HCT116 (cell line): ENCODE measurements around the gene ACSS1.

Experiments used
- CTCF ChIP-seq, 3 experiments: fragments of 200-600 bp in 1 of 3; sonication (generic) in 1 of 3; IDR thresholded peaks in 2 of 3; conservative IDR thresholded peaks in 1 of 3; 2 replicates each; pipeline ENCODE4 v1.5.1; 2012 to 2017; ENCODE audit warnings: low read depth in 2 of 3, low read length in 2 of 3, antibody characterized with exemption in 1 of 3, borderline replicate concordance in 1 of 3, control low read depth in 1 of 3, mild to moderate bottlenecking in 1 of 3, mixed read lengths in 1 of 3, mixed run types in 1 of 3, moderate library complexity in 1 of 3; ENCODE audit not compliant: insufficient read depth in 1 of 3
- YY1 ChIP-seq: IDR thresholded peaks from 2 replicates; pipeline ENCODE4 v1.6.1; 2011; ENCODE audit warnings: low read length, low read depth, moderate library complexity, mild to moderate bottlenecking; ENCODE audit not compliant: insufficient replicate concordance; ENCODE audit errors: extremely low read depth

- TF ChIP-seq CTCF (IDR thresholded peaks at IDR 0.05 in 2 of 3, conservative IDR thresholded peaks at IDR 0.05 in 1 of 3; ENCODE audit: borderline replicate concordance in 1 of 3, insufficient read depth in 1 of 3, low read depth in 2 of 3, low read length in 2 of 3) (no peak), YY1 (no peak)
Measured at GRCh38 chr20:25065072-25065624, 7.2 kb upstream of the ACSS1 start.
